B cell (primary cell): ENCODE data around the gene SSH3.
A peak's percentile ranks its signal among the peaks of the same experiment; 100 is the strongest.

Experiments used
- CTCF ChIP-seq: fragments of 200-600 bp; IDR thresholded peaks from one replicate; pipeline ENCODE4 v1.8.0; 2022; ENCODE audit warnings: antibody characterized with exemption, mild to moderate bottlenecking
- EZH2 ChIP-seq: IDR thresholded peaks from 2 replicates; pipeline ENCODE4 v1.6.1; 2012; ENCODE audit warnings: borderline replicate concordance, low read depth, mild to moderate bottlenecking, moderate library complexity, low read length; ENCODE audit not compliant: insufficient read depth, poor library complexity, severe bottlenecking

GRCh38 chr11:67351275-67352005 is 48.1 kb downstream of the SSH3 start:
- peak; percentile 95 for TF ChIP-seq CTCF
- no peak for TF ChIP-seq EZH2
